ENCODE measurements around the gene GLS.
"Not testable (repeated sequence)": the region's sequence is repeated elsewhere in the genome, so short reads cannot be mapped to it uniquely, and the experiment has no call there.

Gene GLS

GRCh38 chr2:190877436-190877835 is 3.2 kb upstream of the GLS start:
- H3K27me3 ChIP-seq (ENCODE audit: control insufficient read depth, insufficient read depth, low read length) = no peaks in the 10 kb centered on the region
- H3K9me3 ChIP-seq (ENCODE audit: control insufficient read depth, low read length) = no peaks in the 10 kb centered on the region
- no peaks in the 10 kb centered on the region for H3K4me1 ChIP-seq (ENCODE audit: control insufficient read depth, insufficient read depth, low read length)
- no peak overlapping the region for H3K9ac ChIP-seq (ENCODE audit: low read length)
- H3K36me3 ChIP-seq (ENCODE audit: control insufficient read depth, insufficient read depth, low read length) = no peaks in the 10 kb centered on the region
- H3K4me3 ChIP-seq (ENCODE audit: low read length) = no peak overlapping the region

- no peaks in the 10 kb centered on the region for H3K9me3 ChIP-seq (ENCODE audit: control insufficient read depth, low read length)
- peak overlapping the region; percentile 75 for H3K4me3 ChIP-seq (ENCODE audit: low read length)
- peak overlapping the region; percentile 77 for H3K9ac ChIP-seq (ENCODE audit: low read length)
- H3K4me1 ChIP-seq (ENCODE audit: control insufficient read depth, insufficient read depth, low read length) = peaks cover 7% of the 10 kb centered on the region
- H3K27me3 ChIP-seq (ENCODE audit: control insufficient read depth, insufficient read depth, low read length) = no peaks in the 10 kb centered on the region
- H3K36me3 ChIP-seq (ENCODE audit: control insufficient read depth, insufficient read depth, low read length) = no peaks in the 10 kb centered on the region
These were observed 895 bp upstream of the GLS start for GRCh38 chr2:190879474-190880377.

- Histone ChIP-seq H3K4me1 (ENCODE audit: control insufficient read depth, insufficient read depth, low read length) (peaks cover 7% of the 10 kb centered on the region), H3K9ac (ENCODE audit: low read length) (peak overlapping the region; percentile 77), H3K36me3 (ENCODE audit: control insufficient read depth, insufficient read depth, low read length) (no peaks in the 10 kb centered on the region), H3K27me3 (ENCODE audit: control insufficient read depth, insufficient read depth, low read length) (no peaks in the 10 kb centered on the region), H3K4me3 (ENCODE audit: low read length) (peak overlapping the region; percentile 81), H3K9me3 (ENCODE audit: control insufficient read depth, low read length) (no peaks in the 10 kb centered on the region)
These were observed 520 bp downstream of the GLS start for GRCh38 chr2:190881084-190881597.

GRCh38 chr2:190881598-190882410 is 1.2 kb downstream of the GLS start:
- Histone ChIP-seq H3K4me3 (ENCODE audit: low read length) (peak overlapping the region; percentile 81), H3K36me3 (ENCODE audit: control insufficient read depth, insufficient read depth, low read length) (no peaks in the 10 kb centered on the region), H3K27me3 (ENCODE audit: control insufficient read depth, insufficient read depth, low read length) (no peaks in the 10 kb centered on the region), H3K9ac (ENCODE audit: low read length) (peak overlapping the region; percentile 77), H3K9me3 (ENCODE audit: control insufficient read depth, low read length) (no peaks in the 10 kb centered on the region), H3K4me1 (ENCODE audit: control insufficient read depth, insufficient read depth, low read length) (peaks cover 7% of the 10 kb centered on the region)

GRCh38 chr2:190882411-190882766 is 1.8 kb downstream of the GLS start:
- no peaks in the 10 kb centered on the region for H3K36me3 ChIP-seq (ENCODE audit: control insufficient read depth, insufficient read depth, low read length)
- peaks cover 7% of the 10 kb centered on the region for H3K4me1 ChIP-seq (ENCODE audit: control insufficient read depth, insufficient read depth, low read length)
- no peaks in the 10 kb centered on the region for H3K9me3 ChIP-seq (ENCODE audit: control insufficient read depth, low read length)
- peak overlapping the region; percentile 81 for H3K4me3 ChIP-seq (ENCODE audit: low read length)
- peak overlapping the region; percentile 77 for H3K9ac ChIP-seq (ENCODE audit: low read length)
- no peaks in the 10 kb centered on the region for H3K27me3 ChIP-seq (ENCODE audit: control insufficient read depth, insufficient read depth, low read length)

GRCh38 chr2:190882856-190883582 is 2.4 kb downstream of the GLS start:
- Histone ChIP-seq H3K4me3 (ENCODE audit: low read length) (peak overlapping the region; percentile 81), H3K9me3 (ENCODE audit: control insufficient read depth, low read length) (no peaks in the 10 kb centered on the region), H3K9ac (ENCODE audit: low read length) (peak overlapping the region; percentile 77), H3K27me3 (ENCODE audit: control insufficient read depth, insufficient read depth, low read length) (no peaks in the 10 kb centered on the region), H3K36me3 (ENCODE audit: control insufficient read depth, insufficient read depth, low read length) (no peaks in the 10 kb centered on the region), H3K4me1 (ENCODE audit: control insufficient read depth, insufficient read depth, low read length) (peaks cover 7% of the 10 kb centered on the region)

DNA sequence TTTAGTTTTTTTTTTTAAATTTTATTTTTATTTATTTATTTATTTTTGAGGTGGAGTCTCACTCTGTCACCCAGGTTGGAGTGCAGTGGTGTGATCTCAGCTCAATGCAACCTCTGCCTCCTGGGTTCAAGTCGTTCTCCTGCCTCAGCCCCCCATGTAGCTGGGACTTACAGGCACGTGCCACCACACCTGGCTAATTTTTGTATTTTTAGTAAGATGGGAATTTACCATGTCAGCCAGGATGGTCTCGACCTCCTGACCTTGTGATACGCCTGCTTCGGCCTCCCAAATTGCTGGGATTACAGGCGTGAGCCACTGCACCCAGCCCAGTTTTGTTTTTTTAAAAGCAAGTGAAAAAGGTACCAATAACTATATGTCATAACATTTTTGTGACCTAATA is 5.2 kb downstream of the GLS start:
- not testable (repeated sequence) for H3K36me3 ChIP-seq (ENCODE audit: control insufficient read depth, insufficient read depth, low read length); H3K9ac ChIP-seq (ENCODE audit: low read length); H3K4me3 ChIP-seq (ENCODE audit: low read length); H3K9me3 ChIP-seq (ENCODE audit: control insufficient read depth, low read length); H3K27me3 ChIP-seq (ENCODE audit: control insufficient read depth, insufficient read depth, low read length); H3K4me1 ChIP-seq (ENCODE audit: control insufficient read depth, insufficient read depth, low read length)

GRCh38 chr2:190887089-190887488 is 6.5 kb downstream of the GLS start:
- no peak overlapping the region for H3K9ac ChIP-seq (ENCODE audit: low read length)
- H3K9me3 ChIP-seq (ENCODE audit: control insufficient read depth, low read length) = no peaks in the 10 kb centered on the region
- H3K27me3 ChIP-seq (ENCODE audit: control insufficient read depth, insufficient read depth, low read length) = no peaks in the 10 kb centered on the region
- H3K4me1 ChIP-seq (ENCODE audit: control insufficient read depth, insufficient read depth, low read length) = peaks cover 7% of the 10 kb centered on the region
- no peaks in the 10 kb centered on the region for H3K36me3 ChIP-seq (ENCODE audit: control insufficient read depth, insufficient read depth, low read length)
- no peak overlapping the region for H3K4me3 ChIP-seq (ENCODE audit: low read length)

GRCh38 chr2:190888449-190888848 is 7.8 kb downstream of the GLS start:
- H3K4me1 ChIP-seq (ENCODE audit: control insufficient read depth, insufficient read depth, low read length) = peaks cover 3% of the 10 kb centered on the region
- H3K9ac ChIP-seq (ENCODE audit: low read length) = no peak overlapping the region
- no peaks in the 10 kb centered on the region for H3K9me3 ChIP-seq (ENCODE audit: control insufficient read depth, low read length)
- no peaks in the 10 kb centered on the region for H3K36me3 ChIP-seq (ENCODE audit: control insufficient read depth, insufficient read depth, low read length)
- no peaks in the 10 kb centered on the region for H3K27me3 ChIP-seq (ENCODE audit: control insufficient read depth, insufficient read depth, low read length)
- no peak overlapping the region for H3K4me3 ChIP-seq (ENCODE audit: low read length)

DNA sequence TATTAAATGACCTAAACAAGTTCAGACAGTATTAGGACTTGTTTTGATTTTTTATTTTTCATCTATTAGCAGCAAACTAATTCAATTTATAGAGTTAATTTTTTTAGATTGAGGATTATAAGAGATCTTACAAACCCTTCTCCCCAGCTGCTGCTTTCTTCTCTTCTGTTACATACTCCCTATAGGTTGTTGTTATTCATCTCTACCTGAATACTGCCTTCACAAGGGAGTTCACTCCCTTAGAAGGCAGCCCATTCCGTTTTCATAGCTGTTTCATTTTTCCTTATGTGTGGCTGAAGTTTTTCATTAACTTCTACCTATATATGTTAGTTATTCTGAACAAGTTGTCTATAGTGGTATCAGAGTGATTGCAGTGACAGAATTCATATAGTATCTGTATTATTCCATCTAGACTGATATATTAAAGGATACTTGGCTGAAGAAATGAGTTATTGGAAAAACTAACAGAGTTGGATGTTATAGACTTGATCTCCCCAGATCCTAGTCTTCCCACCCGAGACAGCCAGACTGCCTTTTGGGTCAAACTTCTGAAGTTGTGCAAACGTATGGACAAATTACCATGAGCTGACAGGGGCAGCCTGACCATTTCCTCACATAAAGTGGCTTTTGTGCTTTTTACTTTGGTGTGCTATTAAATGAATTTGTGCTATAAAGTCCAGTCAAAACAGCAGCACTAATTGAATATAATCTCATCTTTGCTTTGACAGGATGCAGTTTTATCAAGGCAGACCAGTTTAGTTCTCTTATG is 8.7 kb downstream of the GLS start:
- Histone ChIP-seq H3K4me3 (ENCODE audit: low read length) (no peak overlapping the region), H3K9ac (ENCODE audit: low read length) (no peak overlapping the region), H3K36me3 (ENCODE audit: control insufficient read depth, insufficient read depth, low read length) (no peaks in the 10 kb centered on the region), H3K4me1 (ENCODE audit: control insufficient read depth, insufficient read depth, low read length) (no peaks in the 10 kb centered on the region), H3K9me3 (ENCODE audit: control insufficient read depth, low read length) (no peaks in the 10 kb centered on the region), H3K27me3 (ENCODE audit: control insufficient read depth, insufficient read depth, low read length) (no peaks in the 10 kb centered on the region)

DNA sequence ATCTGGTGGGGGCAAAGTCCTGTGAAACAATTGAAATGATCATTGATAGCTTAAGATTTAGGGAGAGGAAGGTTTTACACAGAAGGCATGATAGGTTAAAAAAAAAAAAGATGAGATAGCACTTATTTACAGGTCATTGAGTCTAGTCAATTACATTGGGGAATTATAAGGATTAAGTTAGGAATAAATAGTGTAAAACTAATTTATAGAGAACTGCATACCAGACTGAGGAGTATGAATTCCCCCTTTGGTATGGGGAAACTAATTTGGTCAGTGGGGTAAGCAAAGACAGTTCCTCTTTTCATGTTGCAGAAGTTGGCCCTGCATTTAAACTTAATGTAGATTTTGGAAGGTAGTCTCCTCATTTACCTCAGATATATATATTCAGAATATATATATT is 10.8 kb downstream of the GLS start:
- H3K27me3 ChIP-seq (ENCODE audit: control insufficient read depth, insufficient read depth, low read length) = no peaks in the 10 kb centered on the region
- no peaks in the 10 kb centered on the region for H3K4me1 ChIP-seq (ENCODE audit: control insufficient read depth, insufficient read depth, low read length)

More for the DNA sequence above, 10.8 kb downstream of the GLS start:
- Histone ChIP-seq H3K36me3 (ENCODE audit: control insufficient read depth, insufficient read depth, low read length) (no peaks in the 10 kb centered on the region), H3K4me3 (ENCODE audit: low read length) (no peak overlapping the region), H3K9me3 (ENCODE audit: control insufficient read depth, low read length) (no peaks in the 10 kb centered on the region), H3K9ac (ENCODE audit: low read length) (no peak overlapping the region)
